ENCODE measurements around the gene PTPRM. TPM values are rescaled to one million over a fixed set of nuclear protein-coding genes. Genes with fewer than 3 reads are reported as not detected.

Gene PTPRM
- total RNA-seq, 1 donor: 64.2 TPM

- H3K4me3 ChIP-seq (ENCODE audit: low read depth, low read length): no peak overlapping the region
- TF ChIP-seq, protein P1, sequence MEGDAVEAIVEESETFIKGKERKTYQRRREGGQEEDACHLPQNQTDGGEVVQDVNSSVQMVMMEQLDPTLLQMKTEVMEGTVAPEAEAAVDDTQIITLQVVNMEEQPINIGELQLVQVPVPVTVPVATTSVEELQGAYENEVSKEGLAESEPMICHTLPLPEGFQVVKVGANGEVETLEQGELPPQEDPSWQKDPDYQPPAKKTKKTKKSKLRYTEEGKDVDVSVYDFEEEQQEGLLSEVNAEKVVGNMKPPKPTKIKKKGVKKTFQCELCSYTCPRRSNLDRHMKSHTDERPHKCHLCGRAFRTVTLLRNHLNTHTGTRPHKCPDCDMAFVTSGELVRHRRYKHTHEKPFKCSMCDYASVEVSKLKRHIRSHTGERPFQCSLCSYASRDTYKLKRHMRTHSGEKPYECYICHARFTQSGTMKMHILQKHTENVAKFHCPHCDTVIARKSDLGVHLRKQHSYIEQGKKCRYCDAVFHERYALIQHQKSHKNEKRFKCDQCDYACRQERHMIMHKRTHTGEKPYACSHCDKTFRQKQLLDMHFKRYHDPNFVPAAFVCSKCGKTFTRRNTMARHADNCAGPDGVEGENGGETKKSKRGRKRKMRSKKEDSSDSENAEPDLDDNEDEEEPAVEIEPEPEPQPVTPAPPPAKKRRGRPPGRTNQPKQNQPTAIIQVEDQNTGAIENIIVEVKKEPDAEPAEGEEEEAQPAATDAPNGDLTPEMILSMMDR (IDR thresholded peaks at IDR 0.05; ENCODE audit: insufficient read depth, low read length): no peak
- peak; percentile 35 for DNase-seq (ENCODE audit: low read depth)
These were observed 797.3 kb downstream of the PTPRM start for GRCh38 chr18:8364385-8364784.

DNA sequence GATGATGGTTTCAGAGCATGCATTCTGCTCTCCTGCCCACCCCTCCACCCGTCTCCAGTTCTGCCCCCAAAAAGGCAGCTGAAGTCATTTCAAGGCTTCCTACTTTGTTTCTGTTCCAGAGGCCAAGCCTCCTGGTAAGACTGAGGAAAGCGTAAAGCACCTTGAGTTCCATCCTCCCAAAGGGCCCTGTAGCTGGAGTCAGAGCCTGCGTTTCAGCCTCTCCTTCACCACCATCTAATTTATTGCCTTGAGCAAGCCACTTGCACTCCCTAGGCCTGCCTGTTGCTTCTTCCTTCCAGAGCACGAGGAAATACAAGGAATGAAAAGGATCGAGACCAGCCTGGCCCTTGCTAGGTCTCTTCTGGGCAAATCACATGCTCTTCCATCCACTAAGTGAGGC is 797.9 kb downstream of the PTPRM start:
- TF ChIP-seq, protein P1 (IDR thresholded peaks at IDR 0.05; ENCODE audit: insufficient read depth, low read length): no peak
- DNase-seq (ENCODE audit: low read depth): no peak
- H3K4me3 ChIP-seq (ENCODE audit: low read depth, low read length): no peak overlapping the region

DNA sequence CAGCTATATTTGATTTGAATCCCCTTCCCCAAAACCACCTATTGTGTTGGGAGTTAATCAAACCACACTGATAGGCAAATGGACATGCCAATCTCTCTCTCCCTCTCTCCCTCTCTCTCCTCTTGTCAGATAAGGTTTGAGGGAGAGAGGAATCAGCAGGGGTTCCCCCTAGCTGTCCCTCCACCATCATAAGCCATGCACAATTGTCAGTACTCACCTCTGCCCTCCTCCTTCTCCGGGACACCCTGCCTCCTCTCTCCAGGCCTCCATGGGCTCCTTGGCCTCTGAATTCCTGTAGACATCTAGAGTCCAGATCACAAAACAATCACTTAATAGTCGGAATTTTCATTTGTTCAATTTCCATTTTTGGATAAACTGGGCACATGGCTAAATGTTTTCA is 798.4 kb downstream of the PTPRM start:
- no peak for DNase-seq (ENCODE audit: low read depth)
- TF ChIP-seq, protein P1 (IDR thresholded peaks at IDR 0.05; ENCODE audit: insufficient read depth, low read length): no peak
- H3K4me3 ChIP-seq (ENCODE audit: low read depth, low read length): no peak overlapping the region

- H3K4me3 ChIP-seq (ENCODE audit: low read depth, low read length): no peak overlapping the region
- TF ChIP-seq, protein P1 (IDR thresholded peaks at IDR 0.05; ENCODE audit: insufficient read depth, low read length): no peak
- no peak for DNase-seq (ENCODE audit: low read depth)
These were observed 799.0 kb downstream of the PTPRM start for GRCh38 chr18:8366070-8366469.

DNA sequence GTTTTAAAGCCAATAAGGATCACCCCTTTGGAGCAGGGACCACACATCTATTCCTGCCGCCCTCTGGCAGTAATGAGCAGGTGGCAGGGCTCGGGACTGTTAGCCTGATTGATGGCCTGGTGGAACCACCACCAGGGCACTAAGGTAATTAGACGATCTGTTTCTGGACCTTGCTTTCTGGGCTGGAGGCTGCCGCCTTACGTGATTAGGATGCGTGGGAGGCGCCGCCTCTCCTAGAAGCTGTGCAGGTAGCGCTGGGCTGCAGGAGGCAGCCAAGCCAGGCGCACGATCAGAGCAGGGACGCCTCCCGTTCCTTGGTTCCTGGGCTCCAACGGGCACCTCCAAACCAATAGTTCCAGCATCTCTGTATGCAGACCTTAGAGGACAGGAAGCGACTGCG is 799.5 kb downstream of the PTPRM start:
- TF ChIP-seq, protein P1 (IDR thresholded peaks at IDR 0.05; ENCODE audit: insufficient read depth, low read length): no peak
- DNase-seq (ENCODE audit: low read depth): no peak
- no peak overlapping the region for H3K4me3 ChIP-seq (ENCODE audit: low read depth, low read length)

DNA sequence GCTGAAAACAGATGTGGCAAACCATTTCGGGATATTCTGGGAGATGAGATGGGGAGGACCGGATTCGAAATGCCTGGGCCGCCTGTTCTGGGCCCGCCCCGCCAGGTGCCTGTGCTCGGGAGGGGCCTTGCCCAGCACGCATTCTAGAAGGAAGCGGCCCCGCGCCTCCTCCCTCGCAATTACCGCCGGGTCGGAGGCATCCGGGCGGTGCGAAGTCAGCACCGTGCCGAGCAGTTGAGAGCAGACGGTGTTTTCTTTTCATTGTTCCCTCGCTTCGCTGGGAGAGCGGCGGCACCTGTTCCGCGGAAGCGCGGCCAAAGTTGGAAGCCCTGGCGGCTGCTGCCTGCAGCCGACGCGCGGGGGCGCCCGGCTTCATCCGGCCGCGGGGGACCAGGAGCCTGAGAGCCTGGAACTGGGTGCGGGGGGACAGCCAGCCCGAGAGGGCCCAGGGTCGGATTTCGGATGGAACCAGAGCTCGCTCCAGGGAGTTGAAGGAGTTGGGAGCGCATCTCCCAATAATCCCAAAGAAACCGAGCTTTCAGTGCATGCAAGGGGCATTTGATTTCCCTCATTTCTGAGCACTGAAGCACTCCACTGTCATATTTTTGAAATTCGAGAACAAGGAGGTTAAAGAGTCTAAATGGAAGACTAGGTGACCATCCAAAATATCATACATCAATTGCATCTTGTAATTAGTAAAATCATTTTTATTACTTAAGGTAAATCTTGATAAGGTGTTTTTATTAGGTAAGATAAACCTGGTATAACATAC is 800.3 kb downstream of the PTPRM start:
- peak overlapping the region; percentile 35 for H3K4me3 ChIP-seq (ENCODE audit: low read depth, low read length)
- TF ChIP-seq, protein P1 (IDR thresholded peaks at IDR 0.05; ENCODE audit: insufficient read depth, low read length): peak; percentile 56
- no peak for DNase-seq (ENCODE audit: low read depth)

All from fibroblast of the aortic adventitia (primary cell).